GM12801 (cell line): ENCODE data around the gene ATG2A.

Source experiments
- TF ChIP-seq, protein P1 (sequence below): IDR thresholded peaks from one replicate; pipeline ENCODE4 v1.5.1; 2011; ENCODE audit warnings: control low read depth; ENCODE audit not compliant: insufficient read length; ENCODE audit errors: extremely low read depth

ATG2A gene

DNA sequence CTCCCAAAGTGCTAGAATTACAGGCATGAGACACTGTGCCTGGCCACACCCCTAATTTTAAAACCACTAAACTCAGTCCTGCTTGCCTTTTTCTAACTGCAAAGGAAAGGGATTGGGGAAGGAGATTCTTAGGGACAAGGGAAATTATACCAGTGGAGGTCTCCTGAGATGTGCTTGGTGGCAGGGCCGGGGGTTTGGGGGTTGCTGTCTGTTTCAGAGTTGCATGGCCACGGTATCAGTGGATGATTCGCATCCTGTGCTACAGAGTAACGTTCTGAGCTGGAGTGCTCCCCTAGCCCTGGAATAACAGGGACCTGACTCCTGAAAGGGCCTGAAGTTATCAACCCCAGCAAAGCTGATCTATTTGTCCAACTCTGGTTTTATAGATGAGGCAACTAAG, 19.5 kb upstream of the ATG2A start:
- TF ChIP-seq, protein P1, sequence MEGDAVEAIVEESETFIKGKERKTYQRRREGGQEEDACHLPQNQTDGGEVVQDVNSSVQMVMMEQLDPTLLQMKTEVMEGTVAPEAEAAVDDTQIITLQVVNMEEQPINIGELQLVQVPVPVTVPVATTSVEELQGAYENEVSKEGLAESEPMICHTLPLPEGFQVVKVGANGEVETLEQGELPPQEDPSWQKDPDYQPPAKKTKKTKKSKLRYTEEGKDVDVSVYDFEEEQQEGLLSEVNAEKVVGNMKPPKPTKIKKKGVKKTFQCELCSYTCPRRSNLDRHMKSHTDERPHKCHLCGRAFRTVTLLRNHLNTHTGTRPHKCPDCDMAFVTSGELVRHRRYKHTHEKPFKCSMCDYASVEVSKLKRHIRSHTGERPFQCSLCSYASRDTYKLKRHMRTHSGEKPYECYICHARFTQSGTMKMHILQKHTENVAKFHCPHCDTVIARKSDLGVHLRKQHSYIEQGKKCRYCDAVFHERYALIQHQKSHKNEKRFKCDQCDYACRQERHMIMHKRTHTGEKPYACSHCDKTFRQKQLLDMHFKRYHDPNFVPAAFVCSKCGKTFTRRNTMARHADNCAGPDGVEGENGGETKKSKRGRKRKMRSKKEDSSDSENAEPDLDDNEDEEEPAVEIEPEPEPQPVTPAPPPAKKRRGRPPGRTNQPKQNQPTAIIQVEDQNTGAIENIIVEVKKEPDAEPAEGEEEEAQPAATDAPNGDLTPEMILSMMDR = no peak

DNA sequence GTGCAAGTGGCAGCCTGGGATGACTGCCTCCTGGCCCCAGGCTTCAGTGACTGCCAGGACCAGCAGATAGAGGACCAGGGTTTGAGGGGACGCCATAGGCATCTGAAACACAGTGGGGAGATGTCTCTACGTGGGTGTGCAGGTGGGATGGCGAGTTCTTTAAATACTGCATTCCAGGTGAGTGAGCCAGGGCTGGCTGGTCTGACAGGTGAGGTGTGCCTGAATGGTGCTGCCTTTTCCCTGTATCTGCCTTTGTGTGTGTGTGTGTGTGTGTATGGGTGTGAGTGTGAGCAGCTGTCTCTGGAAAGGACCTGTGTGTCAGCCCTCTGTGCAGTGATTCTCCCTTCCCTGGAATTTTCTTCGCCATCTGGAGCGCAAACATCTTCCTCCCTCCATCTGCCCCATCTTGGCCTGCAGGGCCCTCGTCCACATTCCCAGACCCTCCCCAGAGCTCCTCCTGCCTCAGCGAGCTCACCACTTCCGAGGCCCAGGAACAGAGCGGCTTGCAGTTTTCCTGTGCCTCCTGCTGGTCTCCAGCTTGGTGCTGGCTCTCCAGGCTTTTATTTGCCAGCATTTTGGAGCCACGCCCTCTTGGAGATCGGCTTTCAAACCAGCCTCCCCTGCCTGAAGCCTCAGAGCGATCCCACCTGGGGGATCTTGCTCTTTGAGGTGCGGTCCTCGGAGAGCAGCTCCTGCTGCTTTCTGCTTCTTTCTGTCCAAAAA, 18.5 kb upstream of the ATG2A start, which contains the start of gene GPHA2:
TSS of gene GPHA2 (minus strand) at position 535 of the 723 bp plus-strand sequence. CDS start at position 102, 433 bp downstream.
- TF ChIP-seq, protein P1 = no peak

DNA sequence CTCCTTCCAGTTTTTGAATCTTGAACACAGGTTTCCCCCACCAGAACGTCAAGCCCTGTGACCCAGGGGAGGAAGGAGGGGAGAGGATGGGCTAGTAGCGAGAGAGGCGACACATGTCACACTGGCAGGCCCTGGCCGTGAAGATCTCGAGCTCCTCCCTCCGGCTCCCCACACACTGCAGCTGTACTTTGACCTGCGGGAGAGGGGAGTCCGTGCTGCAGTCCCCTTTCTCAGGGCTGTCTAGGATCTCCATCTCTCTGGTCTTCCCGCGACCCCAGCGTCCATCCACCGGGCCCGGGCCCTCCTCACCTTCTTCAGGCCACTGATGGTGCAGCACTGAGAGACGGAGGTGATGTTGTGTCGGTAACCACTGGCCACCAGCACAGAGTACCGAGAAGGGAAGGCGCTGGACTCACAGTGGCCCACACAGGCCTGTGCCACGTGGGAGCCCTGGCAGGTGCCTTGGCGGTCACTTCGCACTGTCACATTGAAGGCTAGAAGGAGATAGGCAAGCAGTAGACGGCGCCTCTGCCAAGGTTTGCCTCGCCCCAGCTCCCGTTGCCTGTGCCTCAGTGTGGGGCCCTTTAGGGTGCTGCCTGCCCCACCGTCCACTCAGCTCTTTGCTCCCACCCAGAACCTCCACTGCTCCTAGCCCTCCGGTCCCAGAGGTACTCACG, 17.8 kb upstream of the ATG2A start:
- TF ChIP-seq, protein P1 = no peak

DNA sequence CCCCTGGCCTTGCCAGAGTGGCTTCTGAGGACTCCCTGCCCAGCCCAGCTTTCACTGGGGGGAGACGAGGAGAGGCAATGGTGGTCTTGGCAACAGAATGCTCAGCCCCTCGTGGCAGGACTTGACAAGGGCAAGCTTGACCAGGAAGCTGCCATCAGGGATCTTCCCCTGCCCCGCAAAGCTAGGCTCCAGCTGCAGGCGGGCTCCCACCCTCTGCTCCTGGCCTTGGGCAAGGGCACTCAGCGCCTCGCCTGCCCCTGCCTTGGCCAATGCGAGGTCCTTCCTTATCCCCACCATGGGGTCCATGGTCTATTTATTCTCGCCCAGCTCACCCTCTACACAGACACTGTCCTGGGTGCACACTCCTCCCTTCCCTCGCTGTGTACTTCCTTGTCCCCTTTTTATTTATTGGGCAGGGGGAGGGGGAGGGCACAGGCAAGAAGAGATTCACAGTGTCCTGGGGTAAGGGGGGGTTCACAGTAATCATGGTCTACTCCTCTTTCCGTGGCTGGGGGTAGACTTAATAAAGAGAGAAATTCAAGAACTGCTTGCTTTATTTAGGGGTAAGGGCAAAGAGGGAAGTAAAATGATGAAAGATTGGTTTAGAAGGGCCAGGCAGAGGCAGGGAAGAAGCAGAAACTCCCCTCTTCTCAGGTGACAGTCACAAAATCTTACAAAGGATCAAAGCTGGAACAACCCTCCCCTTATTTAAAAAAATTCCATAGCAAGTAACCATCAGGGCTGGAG, 17.1 kb upstream of the ATG2A start:
- TF ChIP-seq, protein P1 = no peak

DNA sequence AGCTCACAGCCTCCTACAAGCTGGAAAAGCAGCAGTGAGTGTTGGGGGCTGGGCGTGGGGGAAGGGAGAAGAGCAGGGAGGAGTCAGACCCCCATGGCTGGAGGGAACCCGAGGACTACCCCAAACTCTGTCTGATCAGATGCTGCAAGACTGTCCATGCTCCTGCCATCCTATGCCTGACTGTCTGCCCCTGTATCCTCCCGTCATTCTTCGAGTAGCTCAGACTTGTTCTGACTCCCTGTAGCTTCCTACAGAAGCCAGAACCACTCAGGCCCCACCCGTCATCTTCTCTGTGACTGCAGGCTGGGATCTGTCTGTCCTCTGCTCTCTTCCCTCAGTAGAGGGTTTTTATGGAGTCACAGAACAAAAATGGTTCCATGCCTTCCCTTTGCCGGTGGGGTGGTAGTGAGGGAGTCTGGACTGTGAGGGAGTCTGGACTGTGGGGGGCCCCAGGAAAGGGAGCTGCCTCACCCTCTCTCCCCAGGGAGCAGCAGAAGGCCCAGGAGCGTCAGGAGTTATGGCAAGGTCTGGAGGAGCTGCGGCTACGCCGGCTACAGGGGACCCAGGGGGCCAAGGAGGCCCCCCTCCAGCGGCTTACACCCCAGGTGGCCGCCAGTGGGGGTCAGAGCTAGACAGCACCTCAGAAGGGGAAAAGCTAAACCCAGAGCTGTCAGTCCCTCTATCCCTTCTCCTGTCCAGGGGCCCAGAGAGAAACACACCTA, 16.4 kb upstream of the ATG2A start:
- TF ChIP-seq, protein P1 = no peak

DNA sequence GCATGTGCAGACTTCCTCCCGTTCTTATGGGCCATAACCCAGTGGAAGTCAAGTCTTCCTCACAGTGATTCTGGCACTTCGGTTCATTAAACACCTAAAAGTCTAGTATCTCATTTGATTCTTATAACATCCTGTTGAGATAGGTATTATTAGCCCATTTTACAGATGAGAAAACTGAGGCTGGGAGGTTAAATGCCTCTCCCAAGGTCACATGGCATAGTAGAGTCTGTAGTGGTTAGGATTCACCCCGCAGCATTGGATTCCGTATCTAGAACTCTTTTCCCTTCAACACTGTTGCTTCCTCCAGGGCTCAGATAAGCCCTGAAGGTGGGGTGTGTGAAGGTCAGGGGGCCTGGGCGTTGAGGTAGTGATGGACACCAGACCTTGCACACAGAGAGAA, 15.3 kb upstream of the ATG2A start:
- TF ChIP-seq, protein P1 = no peak

DNA sequence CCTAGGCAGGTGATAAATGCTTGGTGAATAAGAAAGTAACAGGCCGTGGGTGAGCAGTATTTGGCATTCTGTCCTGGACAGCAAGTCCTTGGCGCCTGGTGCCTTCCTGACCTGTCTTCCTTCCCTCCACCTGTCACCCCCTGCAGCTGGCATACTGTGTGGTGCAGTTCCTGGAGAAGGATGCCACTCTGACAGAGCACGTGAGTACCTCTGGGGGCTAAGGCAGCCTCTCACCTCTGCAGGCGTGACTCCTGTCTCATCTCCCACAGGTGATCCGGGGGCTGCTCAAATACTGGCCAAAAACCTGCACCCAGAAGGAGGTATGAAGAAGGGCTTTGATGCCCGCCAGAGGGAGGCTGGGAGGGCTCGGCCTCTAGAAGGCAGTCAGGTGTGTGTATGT, 14.3 kb upstream of the ATG2A start:
- TF ChIP-seq, protein P1 = no peak
